ENCODE data around the gene GLTP. TPM values are rescaled to one million over a fixed set of nuclear protein-coding genes. Genes with fewer than 3 reads are reported as not detected.
"Not testable (repeated sequence)": the region's sequence is repeated elsewhere in the genome, so short reads cannot be mapped to it uniquely, and the experiment has no call there.

GLTP gene
- total RNA-seq, 1 experiment from 2014 or later = 27.7 TPM

DNA sequence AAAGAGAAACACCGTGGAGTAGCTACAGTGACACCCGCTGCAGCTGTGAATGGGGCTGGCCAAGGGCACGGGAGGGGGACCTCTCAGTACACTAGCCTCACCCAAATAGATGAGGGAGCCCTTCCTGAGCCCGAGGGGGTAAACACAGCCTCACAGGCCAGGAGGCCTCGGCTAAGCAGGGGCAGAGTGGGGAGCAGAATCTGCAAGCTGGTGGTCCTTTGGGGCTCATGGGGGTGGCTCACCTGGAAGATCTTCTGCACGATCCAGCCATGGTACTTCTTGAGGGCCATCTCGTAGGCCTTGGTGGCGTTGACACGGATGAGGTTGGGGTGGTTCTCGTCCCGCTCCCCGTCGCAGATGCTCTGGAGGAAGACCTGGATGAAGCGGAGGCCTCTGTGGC lies 25.0 kb downstream of the GLTP start:
- DNase-seq = no peak
- Mint-ChIP-seq H3K27ac (ENCODE audit: unreplicated experiment) (no peak overlapping the region), H3K27me3 (ENCODE audit: unreplicated experiment) (no peaks in the 10 kb centered on the region), H3K9me3 (ENCODE audit: low read depth, unreplicated experiment) (no peaks in the 10 kb centered on the region), H3K4me3 (ENCODE audit: low read depth, unreplicated experiment) (no peak overlapping the region), H3K4me1 (ENCODE audit: low read depth, unreplicated experiment) (no peaks in the 10 kb centered on the region), H3K36me3 (ENCODE audit: insufficient read depth, unreplicated experiment) (peaks cover 5% of the 10 kb centered on the region)
- BruUV-seq (replicated peaks) = no TSS peak
- no peak for TF ChIP-seq CTCF (IDR thresholded peaks at IDR 0.05; ENCODE audit: unreplicated experiment)
- intact Hi-C loops (cut with micrococcal nuclease; ENCODE audit: unreplicated experiment) = no loop called here
- CTCF ChIA-PET = no interaction called here

DNA sequence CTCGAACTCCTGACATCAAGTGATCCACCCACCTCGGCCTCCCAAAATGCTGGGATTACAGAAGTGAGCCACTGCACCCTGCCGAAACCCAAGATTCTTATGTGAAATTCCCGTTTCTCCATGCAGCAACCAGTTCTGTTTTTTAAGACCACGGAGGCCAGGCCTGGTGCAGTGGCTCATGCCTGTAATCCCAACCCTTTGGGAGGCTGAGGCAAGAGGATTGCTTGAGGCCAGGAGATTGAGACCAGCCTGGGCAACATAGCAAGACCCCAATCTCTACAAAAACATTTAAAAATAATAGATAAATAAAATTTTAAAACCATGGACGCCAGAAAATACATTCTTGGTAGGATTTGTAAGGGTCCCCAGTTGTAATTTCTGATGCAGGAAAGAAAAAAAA lies 29.8 kb downstream of the GLTP start:
- intact Hi-C loops (cut with micrococcal nuclease; ENCODE audit: unreplicated experiment) = loop anchor here (5.0 kb wide), 1 partner anchor 77 kb away; no protein-coding TSS in a partner anchor
- H3K27ac Mint-ChIP-seq (ENCODE audit: unreplicated experiment); BruUV-seq (replicated peaks); H3K9me3 Mint-ChIP-seq (ENCODE audit: low read depth, unreplicated experiment); H3K4me1 Mint-ChIP-seq (ENCODE audit: low read depth, unreplicated experiment); DNase-seq; H3K4me3 Mint-ChIP-seq (ENCODE audit: low read depth, unreplicated experiment); H3K36me3 Mint-ChIP-seq (ENCODE audit: insufficient read depth, unreplicated experiment); CTCF ChIA-PET; H3K27me3 Mint-ChIP-seq (ENCODE audit: unreplicated experiment): not testable (repeated sequence)

DNA sequence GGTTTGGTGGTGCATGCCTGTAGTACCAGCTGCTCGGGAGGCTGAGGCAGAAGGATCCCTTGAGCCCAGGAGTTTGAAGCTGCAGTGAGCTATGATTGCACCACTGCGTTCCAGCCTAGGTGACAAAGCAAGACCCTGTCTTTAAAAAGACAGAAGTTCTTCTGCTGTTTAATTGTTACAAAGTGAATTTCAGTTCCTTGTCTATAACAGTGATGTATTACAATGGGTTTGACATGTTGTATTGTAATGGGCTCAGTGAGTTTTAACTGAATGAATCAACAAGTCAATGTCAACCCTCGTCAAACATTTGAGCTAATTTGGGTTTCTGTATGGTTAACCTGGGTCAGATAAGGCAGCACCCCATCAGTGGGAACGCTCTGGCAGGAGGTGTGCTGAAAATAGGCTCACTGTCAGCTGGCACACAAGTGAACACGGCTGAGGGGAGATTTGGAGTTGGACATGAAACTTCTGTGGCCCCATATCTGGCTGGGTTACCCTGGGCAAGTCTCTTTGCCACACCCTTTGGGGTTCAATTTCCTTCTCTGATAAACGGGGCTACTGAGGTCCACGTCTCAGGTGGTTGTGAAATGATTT lies 33.1 kb downstream of the GLTP start:
- Mint-ChIP-seq H3K4me1 (ENCODE audit: low read depth, unreplicated experiment) (no peaks in the 10 kb centered on the region), H3K27me3 (ENCODE audit: unreplicated experiment) (no peaks in the 10 kb centered on the region), H3K36me3 (ENCODE audit: insufficient read depth, unreplicated experiment) (no peaks in the 10 kb centered on the region), H3K27ac (ENCODE audit: unreplicated experiment) (no peak overlapping the region), H3K9me3 (ENCODE audit: low read depth, unreplicated experiment) (no peaks in the 10 kb centered on the region), H3K4me3 (ENCODE audit: low read depth, unreplicated experiment) (no peak overlapping the region)
- TF ChIP-seq CTCF (IDR thresholded peaks at IDR 0.05; ENCODE audit: unreplicated experiment) = no peak
- intact Hi-C loops (cut with micrococcal nuclease; ENCODE audit: unreplicated experiment) = no loop called here
- BruUV-seq (replicated peaks) = no TSS peak
- no peak for DNase-seq
- CTCF ChIA-PET = interaction anchor here (0.7 to 2.5 kb wide), 2 partner anchors 12 to 42 kb away, joined by 3 to 24 read pairs; no protein-coding TSS in a partner anchor

DNA sequence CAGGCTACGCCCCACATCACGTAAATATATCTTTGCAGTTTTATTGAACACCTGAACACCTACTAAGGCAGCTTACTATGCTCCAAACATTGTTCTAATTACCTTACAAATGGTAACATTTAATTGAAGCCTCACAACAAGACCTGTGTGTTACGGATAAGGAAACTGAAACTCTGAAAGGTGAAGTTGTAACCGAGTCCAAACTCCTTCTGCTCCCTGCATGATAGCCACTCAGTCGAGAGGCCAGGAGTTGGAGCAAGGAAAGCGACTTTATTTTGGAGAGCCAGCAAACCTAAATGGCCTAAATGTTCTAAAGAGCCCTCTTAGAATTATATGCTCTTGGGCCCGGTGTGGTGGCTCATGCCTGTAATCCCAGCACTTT lies 34.5 kb downstream of the GLTP start:
- Mint-ChIP-seq H3K4me1 (ENCODE audit: low read depth, unreplicated experiment) (peaks cover 9% of the 10 kb centered on the region), H3K4me3 (ENCODE audit: low read depth, unreplicated experiment) (peak overlapping the region; percentile 28), H3K36me3 (ENCODE audit: insufficient read depth, unreplicated experiment) (peaks cover 3% of the 10 kb centered on the region), H3K27me3 (ENCODE audit: unreplicated experiment) (no peaks in the 10 kb centered on the region), H3K9me3 (ENCODE audit: low read depth, unreplicated experiment) (no peaks in the 10 kb centered on the region), H3K27ac (ENCODE audit: unreplicated experiment) (no peak overlapping the region)
- no peak for DNase-seq
- TF ChIP-seq CTCF (IDR thresholded peaks at IDR 0.05; ENCODE audit: unreplicated experiment) = no peak
- CTCF ChIA-PET = interaction anchor here (0.8 to 2.5 kb wide), 8 partner anchors 14 to 418 kb away, joined by 3 to 24 read pairs (median 6); no protein-coding TSS in a partner anchor
- intact Hi-C loops (cut with micrococcal nuclease; ENCODE audit: unreplicated experiment) = loop anchor here (1.0 kb wide), 1 partner anchor 41 kb away; no protein-coding TSS in a partner anchor
- no TSS peak for BruUV-seq (replicated peaks)

Data from Calu3 (cell line).